H1 (cell line): Measurements from ENCODE around the gene NPS. TPM values are rescaled to one million over a fixed set of nuclear protein-coding genes. Genes with fewer than 3 reads are reported as not detected.

Source experiments
- CTCF ChIA-PET: fragments of 300-600 bp; sonication (Branson Sonifier 250); formaldehyde crosslinking; loops from one replicate; lab custom pipeline; 2021; ENCODE audit not compliant: partially characterized antibody; lab: Charles Lee
- POLR2A ChIA-PET: fragments of 300-600 bp; sonication (Branson Sonifier 250); formaldehyde crosslinking; loops from one replicate; lab custom pipeline; 2021; ENCODE audit warnings: inconsistent platforms; ENCODE audit not compliant: partially characterized antibody; lab: Charles Lee
- DNase-seq, 2 experiments: peaks; one replicate each; pipeline versions ENCODE4 v3.0.0 to v3.0.0-alpha.2; 2010 to 2022; ENCODE audit warnings: low spot score in 2 of 2, low read depth in 1 of 2, mixed read lengths in 1 of 2
- FAIRE-seq: peaks from 2 replicates; lab custom pipeline; 2011; peaks lifted over from hg19 to GRCh38; lab: Jason Lieb, UNC
- H2AFZ ChIP-seq: 2 replicates; pipeline ENCODE4 v1.8.1; 2012; ENCODE audit warnings: low read length, inconsistent platforms
- H2AK5ac ChIP-seq: 2 replicates; pipeline ENCODE4 v1.6.1; 2013; ENCODE audit warnings: low read depth, low read length
- H2BK120ac ChIP-seq: replicated peaks from 2 replicates; pipeline ENCODE3; 2013; ENCODE audit warnings: low read depth, low read length, inconsistent platforms
- H2BK12ac ChIP-seq: 2 replicates; pipeline ENCODE4 v1.6.1; 2013; ENCODE audit warnings: low read depth, low read length
- H2BK15ac ChIP-seq: 2 replicates; pipeline ENCODE4 v1.6.1; 2013; ENCODE audit warnings: low read length
- H2BK20ac ChIP-seq: 2 replicates; pipeline ENCODE4 v1.6.1; 2013; ENCODE audit warnings: low read length
- H2BK5ac ChIP-seq: 2 replicates; pipeline ENCODE4 v1.6.1; 2013; ENCODE audit warnings: low read depth, low read length
- H3K14ac ChIP-seq: 2 replicates; pipeline ENCODE4 v1.6.1; 2013; ENCODE audit warnings: inconsistent platforms; ENCODE audit not compliant: insufficient read length
- H3K18ac ChIP-seq: 2 replicates; pipeline ENCODE4 v1.6.1; 2013; ENCODE audit warnings: low read length; ENCODE audit errors: extremely low read depth
- H3K23ac ChIP-seq: 2 replicates; pipeline ENCODE4 v1.6.1; 2013; ENCODE audit warnings: inconsistent platforms; ENCODE audit not compliant: insufficient read length
- H3K23me2 ChIP-seq: 2 replicates; pipeline ENCODE4 v1.6.1; 2013; ENCODE audit warnings: low read depth, low read length
- H3K27ac ChIP-seq: 2 replicates; pipeline ENCODE4 v1.6.1; 2011; ENCODE audit warnings: low read depth, low read length, inconsistent platforms
- H3K27me3 ChIP-seq, 4 experiments: replicated peaks in 1 of 4; 1 replicate in 1 of 4; 2 replicates in 3 of 4; pipeline versions ENCODE4 v1.6.1 to v1.8.1; 2011 to 2013; ENCODE audit warnings: low read length in 3 of 4, mild to moderate bottlenecking in 3 of 4, inconsistent platforms in 2 of 4, mixed read lengths in 2 of 4, moderate library complexity in 1 of 4; ENCODE audit not compliant: control insufficient read depth in 3 of 4, insufficient read depth in 3 of 4; ENCODE audit errors: extremely low read depth in 1 of 4
- H3K36me3 ChIP-seq, 4 experiments: 2 replicates each; pipeline versions ENCODE4 v1.6.1 to v1.8.1; 2011 to 2013; ENCODE audit warnings: mild to moderate bottlenecking in 4 of 4, low read length in 3 of 4, moderate library complexity in 2 of 4, control low read depth in 1 of 4, inconsistent platforms in 1 of 4; ENCODE audit not compliant: insufficient read depth in 4 of 4, control insufficient read depth in 2 of 4
- H3K4ac ChIP-seq: replicated peaks from 2 replicates; pipeline ENCODE3; 2013; ENCODE audit warnings: low read length, low read depth, mixed read lengths, inconsistent platforms; ENCODE audit not compliant: insufficient read length
- H3K4me1 ChIP-seq, 4 experiments: replicated peaks in 1 of 4; 1 replicate in 1 of 4; 2 replicates in 3 of 4; pipeline versions ENCODE4 v1.6.1 to v1.8.1; 2011 to 2013; ENCODE audit warnings: low read length in 3 of 4, inconsistent platforms in 2 of 4, mixed read lengths in 1 of 4; ENCODE audit not compliant: insufficient read depth in 4 of 4, control insufficient read depth in 3 of 4
- H3K4me2 ChIP-seq, 2 experiments: 2 replicates each; pipeline versions ENCODE4 v1.6.1 to v1.8.1; 2011 to 2013; ENCODE audit warnings: low read depth in 2 of 2, low read length in 2 of 2, control low read depth in 1 of 2, inconsistent platforms in 1 of 2, mild to moderate bottlenecking in 1 of 2; ENCODE audit not compliant: insufficient read depth in 1 of 2
- H3K4me3 ChIP-seq, 4 experiments: fragments of 200-600, 300-600 bp in 1 of 4; sonication (generic), shearing (Covaris generic), sonication (Bioruptor Twin) in 1 of 4; 2 replicates each; pipeline versions ENCODE4 v1.5.1 to v1.8.1; 2011 to 2016; ENCODE audit warnings: low read length in 4 of 4, low read depth in 3 of 4, control low read depth in 2 of 4, inconsistent platforms in 2 of 4, mild to moderate bottlenecking in 2 of 4, mixed read lengths in 1 of 4, moderate library complexity in 1 of 4; ENCODE audit not compliant: insufficient read depth in 2 of 4; ENCODE audit errors: extremely low read depth in 1 of 4
- H3K56ac ChIP-seq: replicated peaks from 2 replicates; pipeline ENCODE3; 2013; ENCODE audit warnings: low read depth, mild to moderate bottlenecking, mixed read lengths, low read length, inconsistent platforms; ENCODE audit not compliant: insufficient read length
- H3K79me1 ChIP-seq: 2 replicates; pipeline ENCODE4 v1.6.1; 2013; ENCODE audit warnings: low read depth, low read length, control low read depth
- H3K79me2 ChIP-seq, 2 experiments: 2 replicates each; pipeline versions ENCODE4 v1.6.1 to v1.8.1; 2012 to 2013; ENCODE audit warnings: low read length in 2 of 2, mild to moderate bottlenecking in 2 of 2, inconsistent platforms in 1 of 2; ENCODE audit not compliant: insufficient read depth in 2 of 2, control insufficient read depth in 1 of 2
- H3K9ac ChIP-seq, 4 experiments: replicated peaks in 1 of 4; 1 replicate in 1 of 4; 2 replicates in 3 of 4; pipeline versions ENCODE4 v1.6.1 to v1.8.1; 2011 to 2013; ENCODE audit warnings: low read depth in 3 of 4, low read length in 3 of 4, control low read depth in 2 of 4, mild to moderate bottlenecking in 2 of 4, moderate library complexity in 2 of 4, inconsistent platforms in 1 of 4; ENCODE audit errors: extremely low read depth in 1 of 4
- H3K9me3 ChIP-seq, 2 experiments: 2 replicates each; pipeline versions ENCODE4 v1.6.1 to v1.8.1; 2012 to 2013; ENCODE audit warnings: mild to moderate bottlenecking in 2 of 2, moderate library complexity in 2 of 2, control low read depth in 1 of 2, inconsistent platforms in 1 of 2, low read depth in 1 of 2, low read length in 1 of 2, mixed read lengths in 1 of 2; ENCODE audit not compliant: insufficient read depth in 2 of 2
- H4K20me1 ChIP-seq, 2 experiments: replicated peaks in 1 of 2; 2 replicates each; pipeline versions ENCODE3 to v1.8.1; 2011 to 2013; ENCODE audit warnings: inconsistent platforms in 2 of 2, low read length in 2 of 2, mild to moderate bottlenecking in 1 of 2; ENCODE audit not compliant: insufficient read depth in 2 of 2, control insufficient read depth in 1 of 2
- H4K5ac ChIP-seq: 2 replicates; pipeline ENCODE4 v1.6.1; 2013; ENCODE audit warnings: low read length, low read depth, mixed read lengths, inconsistent platforms; ENCODE audit not compliant: insufficient read length
- H4K8ac ChIP-seq: 2 replicates; pipeline ENCODE4 v1.8.0; 2013; ENCODE audit warnings: mild to moderate bottlenecking, moderate library complexity, low read length, inconsistent platforms; ENCODE audit not compliant: insufficient read depth; ENCODE audit errors: extremely low read depth
- H4K91ac ChIP-seq: replicated peaks from 2 replicates; pipeline ENCODE3; 2013; ENCODE audit warnings: low read length, mixed read lengths, inconsistent platforms; ENCODE audit not compliant: insufficient read length
- MAFK ChIP-seq: IDR thresholded peaks from 2 replicates; pipeline ENCODE4 v1.6.1; 2012; ENCODE audit warnings: low read depth, mild to moderate bottlenecking, improper control_type of control experiment, low read length
- RXRA ChIP-seq: IDR thresholded peaks from 2 replicates; pipeline ENCODE4 v1.6.1; 2011; ENCODE audit warnings: low read depth, mild to moderate bottlenecking, low read length, moderate library complexity; ENCODE audit not compliant: insufficient read depth
- TEAD4 ChIP-seq: IDR thresholded peaks from 2 replicates; pipeline ENCODE4 v1.6.1; 2012; ENCODE audit warnings: low read depth, low read length, inconsistent platforms, mixed read lengths
- WGBS, 2 experiments: shearing (Covaris generic) in 1 of 2; methylation state at CpG; one replicate each; pipeline versions ENCODE4 v1.1.6 to v1.1.7; 2013 to 2015; ENCODE audit warnings: low lambda C conversion rate in 2 of 2, mixed read lengths in 2 of 2, inconsistent platforms in 1 of 2, low coverage in 1 of 2, missing lambda C conversion rate in 1 of 2; ENCODE audit not compliant: insufficient replicate concordance in 2 of 2, insufficient coverage in 1 of 2, insufficient read length in 1 of 2; ENCODE audit errors: extremely low coverage in 1 of 2, missing lambda C conversion rate in 1 of 2; 5-methylcytosine and 5-hydroxymethylcytosine counted together
- polyA plus RNA-seq, 7 experiments: library from polyadenylated mRNA; depleted of rRNA in 3 of 7; stranded (reverse) in 5 of 7; unstranded in 2 of 7; fragments of >200 nt in 5 of 7; fragments of 200-250 nt in 2 of 7; gene quantifications; 1 replicate in 5 of 7; 2 replicates in 1 of 7; 4 replicates in 1 of 7; pipeline versions ENCODE4 v1.2.1 to v1.2.3, GENCODE V29; 2011 to 2013; ENCODE audit warnings: missing spikeins in 2 of 7, mixed read lengths in 2 of 7
- total RNA-seq: library from RNA; stranded (reverse); fragmentation: NEBNext Ultra II Directional; extraction: Animal tissue kit (Norgen Biotek cat#: 25700); gene quantifications from 2 replicates; pipeline ENCODE4 v1.2.1, GENCODE V29; 2021

NPS gene
- total and polyA plus RNA-seq, 2 of the 8 experiments (the other 6 are each of a cell fraction or from before 2014, with no cell fraction given), result not detected

DNA sequence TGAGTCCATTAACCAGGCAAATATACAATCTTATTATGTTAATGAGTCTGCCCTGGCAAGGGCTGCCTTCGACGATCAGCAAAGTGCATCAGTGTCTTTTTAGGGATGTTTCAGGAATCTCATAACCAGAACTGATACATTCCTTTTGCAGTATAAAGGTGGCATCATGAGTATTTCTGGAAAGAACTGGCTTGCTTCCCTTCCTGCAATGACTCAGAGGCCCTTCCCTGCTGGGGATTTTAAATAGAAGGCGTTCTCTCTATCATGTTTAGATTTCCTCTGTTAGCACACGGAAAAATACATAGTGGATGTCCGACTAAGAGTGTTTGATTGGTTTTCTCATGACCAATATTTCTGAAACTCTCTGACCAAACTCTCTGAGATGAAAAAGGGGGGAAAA lies 1.8 kb downstream of the NPS start:
- no peak for TF ChIP-seq MAFK
- TF ChIP-seq TEAD4, result no peak
- no peak for TF ChIP-seq RXRA
- H3K27me3 ChIP-seq, result no peaks in the 10 kb centered on the region
- no peaks in the 10 kb centered on the region for H3K9me3 ChIP-seq
- H3K18ac ChIP-seq, result no peak overlapping the region
- no peaks in the 10 kb centered on the region for H3K79me2 ChIP-seq
- no peak overlapping the region for H3K9ac ChIP-seq
- no peak overlapping the region for H4K5ac ChIP-seq
- no peak overlapping the region for H3K4me3 ChIP-seq
- no peaks in the 10 kb centered on the region for H4K20me1 ChIP-seq
- FAIRE-seq, result no peak
- H3K36me3 ChIP-seq, result no peaks in the 10 kb centered on the region
- no peak overlapping the region for H3K23ac ChIP-seq
- H2BK12ac ChIP-seq, result no peak overlapping the region
- no peak overlapping the region for H4K91ac ChIP-seq
- 86% methylated on average over 5 of the region's 5 CpGs; no CpG with 5 or more reads in 1 of the 2 experiments for WGBS, 2 experiments
- H2AFZ ChIP-seq, result no peak overlapping the region
- H2BK5ac ChIP-seq, result no peak overlapping the region
- H2BK15ac ChIP-seq, result no peak overlapping the region
- ChIA-PET CTCF (no interaction called here), POLR2A (no interaction called here)
- no peak overlapping the region for H2AK5ac ChIP-seq
- no peak overlapping the region for H4K8ac ChIP-seq
- H3K23me2 ChIP-seq, result no peaks in the 10 kb centered on the region
- no peak overlapping the region for H3K4me2 ChIP-seq
- no peak overlapping the region for H2BK20ac ChIP-seq
- H3K56ac ChIP-seq, result no peak overlapping the region
- no peaks in the 10 kb centered on the region for H3K79me1 ChIP-seq
- no peaks in the 10 kb centered on the region for H3K4me1 ChIP-seq
- H2BK120ac ChIP-seq, result no peak overlapping the region
- DNase-seq, result no peak
- H3K4ac ChIP-seq, result no peak overlapping the region
- H3K27ac ChIP-seq, result no peak overlapping the region
- H3K14ac ChIP-seq, result no peak overlapping the region
